Adrenal gland (tissue), 12 donors: ENCODE results near the gene COL5A1. TPM values are rescaled to one million over a fixed set of nuclear protein-coding genes. Genes with fewer than 3 reads are reported as not detected.

Experiments
- DNase-seq, 7 donors: peaks; one replicate each; pipeline ENCODE4 v3.0.0-alpha.2; 2019 to 2020
- H3K27ac ChIP-seq, 5 donors: fragments of 200-600 bp; sonication (generic) in 4 of 5; 1 replicate in 3 of 5; 2 replicates in 2 of 5; pipeline versions ENCODE4 v1.5.1 to v1.8.0; 2016 to 2020; ENCODE audit warnings: mild to moderate bottlenecking in 1 of 5
- H3K27me3 ChIP-seq: fragments of 200-600 bp; 2 replicates; pipeline ENCODE4 v1.8.0; 2021
- H3K36me3 ChIP-seq, 2 donors: fragments of 200-600 bp; replicated peaks in 1 of 2; 1 replicate in 1 of 2; 2 replicates in 1 of 2; pipeline versions ENCODE4 v1.5.1 to v1.8.0; 2018 to 2022
- H3K4me1 ChIP-seq, 2 donors: fragments of 200-600 bp; replicated peaks in 1 of 2; 1 replicate in 1 of 2; 2 replicates in 1 of 2; pipeline versions ENCODE4 v1.5.1 to v1.8.0; 2018 to 2021
- H3K4me3 ChIP-seq, 4 donors: fragments of 200-600 bp; sonication (generic) in 3 of 4; one replicate each; pipeline ENCODE4 v1.5.1; 2016 to 2018
- H3K9me3 ChIP-seq, 3 donors: fragments of 200-600 bp; sonication (generic) in 1 of 3; replicated peaks in 1 of 3; 1 replicate in 2 of 3; 2 replicates in 1 of 3; pipeline versions ENCODE4 v1.5.1 to v1.8.0; 2016 to 2021
- POLR2A ChIP-seq, 2 donors: fragments of 450-650 bp; IDR thresholded peaks; one replicate each; pipeline ENCODE4 v1.6.1; 2017; ENCODE audit warnings: antibody characterized with exemption in 2 of 2, mild to moderate bottlenecking in 2 of 2, moderate library complexity in 1 of 2
- WGBS, 4 donors: extraction: QIAGEN DNeasy Blood & Tissue Kit in 2 of 4; methylation state at CpG; one replicate each; pipeline versions ENCODE4 v1.1.5 to v1.1.7; 2013 to 2017; 5-methylcytosine and 5-hydroxymethylcytosine counted together
- intact Hi-C, 2 donors: fragments of 100-400 bp; cut with DNase I; formaldehyde crosslinking; loops; one replicate each; pipeline versions ENCODE4 v1.14.1 to v1.15.0; 2022 to 2023
- polyA plus RNA-seq, 3 donors: library from polyadenylated mRNA; stranded (reverse); fragments of 200-250 nt in 2 of 3; fragments of 350-450 nt in 1 of 3; fragmentation: Illumina TruSeq in 1 of 3; extraction: RNeasy Lipid Tissue Mini Kit (QIAGEN cat#74804) in 1 of 3; gene quantifications; one replicate each; pipeline ENCODE4 v1.2.3, GENCODE V29; 2013 to 2014
- total RNA-seq, 9 donors: library from RNA; depleted of rRNA in 4 of 9; stranded (reverse); fragments of >200 nt in 4 of 9; fragments of 120-200 nt in 1 of 9; fragmentation: NEBNext Ultra II Directional in 1 of 9; extraction: Animal tissue kit (Norgen Biotek cat#: 25700) in 1 of 9; gene quantifications; one replicate each; pipeline versions ENCODE4 v1.1.0 to v1.2.4, GENCODE V29; 2013 to 2023
- TF ChIP-seq, protein P1 (sequence below), 6 experiments: fragments of 450-650 bp in 4 of 6; fragments of 200-600 bp in 2 of 6; sonication (generic) in 1 of 6; IDR thresholded peaks; 1 replicate in 5 of 6; 2 replicates in 1 of 6; pipeline versions ENCODE4 v1.5.1 to v1.8.0; 2016 to 2021; ENCODE audit warnings: antibody characterized with exemption in 6 of 6, mild to moderate bottlenecking in 2 of 6, moderate library complexity in 1 of 6
- donor health status: healthy with polysubstance abuse.
- donor health status: Bipolar disorder and iron deficiency.
- donor health status: DM: yes; HTN: yes; CAD: no.
- donor health status: DM: no; HTN: no; CAD: no.
- donor health status: DM: no; HTN: no; CAD: no.
- donor health status: DM: yes; HTN: yes; CAD: no.

The COL5A1 gene
- total and polyA plus RNA-seq, 12 donors: 3.5 to 45.5 (median 29.3) TPM

DNA sequence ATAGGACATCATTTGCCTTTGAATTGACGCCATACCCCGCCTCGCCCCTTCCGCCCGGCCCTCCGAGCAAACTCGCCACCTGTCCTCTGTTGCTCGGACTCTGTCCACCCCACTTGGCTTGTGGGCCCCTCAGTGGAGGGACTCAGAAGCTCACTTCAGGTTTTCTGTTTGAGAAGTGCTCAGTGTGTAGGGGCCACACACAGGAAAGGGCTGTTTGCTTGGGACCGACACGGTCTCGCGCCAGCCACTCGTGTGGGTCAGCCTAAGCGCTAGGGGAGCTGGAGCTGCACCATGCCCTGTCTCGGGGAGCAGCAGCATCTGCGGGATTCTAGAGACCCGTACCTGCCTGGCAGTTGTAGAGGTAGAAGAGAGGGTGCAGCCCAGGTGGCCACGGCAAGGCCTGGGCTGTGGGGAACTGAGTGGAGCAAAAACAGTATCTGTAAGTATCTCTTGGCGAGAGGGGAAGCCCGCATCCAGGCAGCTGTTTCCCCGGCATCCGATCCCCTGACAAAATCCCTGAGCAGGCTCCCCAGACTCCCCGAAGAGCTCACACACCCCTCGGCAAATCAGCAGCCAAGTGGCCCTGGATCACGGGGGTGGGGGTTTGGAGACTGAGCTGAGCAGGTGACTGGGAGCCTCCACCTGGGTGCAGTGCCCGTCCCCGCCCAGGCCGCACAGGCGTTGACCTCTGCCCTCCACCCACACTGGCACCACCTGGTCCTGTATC, 52.2 kb downstream of the COL5A1 start:
- H3K36me3 ChIP-seq: no peaks in the 10 kb centered on the region
- intact Hi-C loops: loop anchor here in 1 of 2 donors (10.0 kb wide), 1 partner anchor 651 kb away; no protein-coding TSS in a partner anchor
- DNase-seq: no peak
- no peaks in the 10 kb centered on the region for H3K9me3 ChIP-seq
- peaks cover 0 to 5% of the 10 kb centered on the region in 2 donors for H3K4me1 ChIP-seq
- no peak for TF ChIP-seq POLR2A (IDR thresholded peaks at IDR 0.05)
- TF ChIP-seq, protein P1, sequence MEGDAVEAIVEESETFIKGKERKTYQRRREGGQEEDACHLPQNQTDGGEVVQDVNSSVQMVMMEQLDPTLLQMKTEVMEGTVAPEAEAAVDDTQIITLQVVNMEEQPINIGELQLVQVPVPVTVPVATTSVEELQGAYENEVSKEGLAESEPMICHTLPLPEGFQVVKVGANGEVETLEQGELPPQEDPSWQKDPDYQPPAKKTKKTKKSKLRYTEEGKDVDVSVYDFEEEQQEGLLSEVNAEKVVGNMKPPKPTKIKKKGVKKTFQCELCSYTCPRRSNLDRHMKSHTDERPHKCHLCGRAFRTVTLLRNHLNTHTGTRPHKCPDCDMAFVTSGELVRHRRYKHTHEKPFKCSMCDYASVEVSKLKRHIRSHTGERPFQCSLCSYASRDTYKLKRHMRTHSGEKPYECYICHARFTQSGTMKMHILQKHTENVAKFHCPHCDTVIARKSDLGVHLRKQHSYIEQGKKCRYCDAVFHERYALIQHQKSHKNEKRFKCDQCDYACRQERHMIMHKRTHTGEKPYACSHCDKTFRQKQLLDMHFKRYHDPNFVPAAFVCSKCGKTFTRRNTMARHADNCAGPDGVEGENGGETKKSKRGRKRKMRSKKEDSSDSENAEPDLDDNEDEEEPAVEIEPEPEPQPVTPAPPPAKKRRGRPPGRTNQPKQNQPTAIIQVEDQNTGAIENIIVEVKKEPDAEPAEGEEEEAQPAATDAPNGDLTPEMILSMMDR (IDR thresholded peaks at IDR 0.05): no peak
- no peaks in the 10 kb centered on the region for H3K27me3 ChIP-seq
- no peak overlapping the region for H3K27ac ChIP-seq
- 90 to 93% (median 91%) methylated on average over 24 to 29 of the region's 29 CpGs for WGBS, 4 donors
- no peak overlapping the region for H3K4me3 ChIP-seq

- Histone ChIP-seq H3K9me3 (no peaks in the 10 kb centered on the region), H3K4me1 (peaks cover 0 to 5% of the 10 kb centered on the region in 2 donors), H3K36me3 (no peaks in the 10 kb centered on the region), H3K27ac (no peak overlapping the region), H3K4me3 (no peak overlapping the region), H3K27me3 (no peaks in the 10 kb centered on the region)
- WGBS, 4 donors: 78 to 95% (median 94%) methylated on average over 4 to 6 of the region's 6 CpGs
- TF ChIP-seq POLR2A (IDR thresholded peaks at IDR 0.05): no peak
- TF ChIP-seq, protein P1 (IDR thresholded peaks at IDR 0.05): no peak
- no peak for DNase-seq
- intact Hi-C loops: loop anchor here in 1 of 2 donors (10.0 kb wide), 1 partner anchor 650 kb away; no protein-coding TSS in a partner anchor
Observed at GRCh38 chr9:134694368-134694665, 52.7 kb downstream of the COL5A1 start.

- Histone ChIP-seq H3K36me3 (no peaks in the 10 kb centered on the region), H3K27me3 (no peaks in the 10 kb centered on the region), H3K4me3 (no peak overlapping the region), H3K27ac (no peak overlapping the region), H3K9me3 (no peaks in the 10 kb centered on the region), H3K4me1 (peaks cover 0 to 5% of the 10 kb centered on the region in 2 donors)
- DNase-seq: no peak
- intact Hi-C loops: loop anchor here (5.0 to 10.0 kb wide), 3 partner anchors 43 to 650 kb away; no protein-coding TSS in a partner anchor
- WGBS, 4 donors: 87 to 98% (median 92%) methylated on average over 4 to 12 of the region's 12 CpGs
- no peak for TF ChIP-seq POLR2A (IDR thresholded peaks at IDR 0.05)
- TF ChIP-seq, protein P1 (IDR thresholded peaks at IDR 0.05): no peak
Observed at GRCh38 chr9:134694714-134695113, 53.1 kb downstream of the COL5A1 start.

DNA sequence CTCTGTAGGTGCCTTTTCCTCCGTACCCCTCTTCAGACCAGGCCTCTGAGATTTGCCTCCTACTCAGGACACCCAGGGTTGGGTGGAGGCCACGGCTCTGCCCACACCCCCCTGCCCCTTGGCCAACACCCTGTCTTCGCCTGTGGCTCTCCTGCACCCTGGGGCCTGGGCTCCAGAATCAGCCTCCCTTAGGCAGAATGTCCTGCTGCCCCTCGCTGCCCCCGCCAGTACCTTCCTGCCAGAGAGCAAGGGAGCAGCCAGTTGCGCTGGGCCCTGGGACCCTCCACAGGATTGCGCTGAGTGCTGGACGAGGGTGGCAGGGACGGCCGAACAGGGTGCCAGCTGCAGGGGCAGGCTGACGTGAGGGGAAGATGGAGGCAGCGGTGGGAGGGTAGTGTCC, 53.5 kb downstream of the COL5A1 start:
- Histone ChIP-seq H3K27ac (no peak overlapping the region), H3K27me3 (no peaks in the 10 kb centered on the region), H3K4me3 (no peak overlapping the region), H3K36me3 (no peaks in the 10 kb centered on the region), H3K9me3 (no peaks in the 10 kb centered on the region), H3K4me1 (peaks cover 0 to 5% of the 10 kb centered on the region in 2 donors)
- TF ChIP-seq POLR2A (IDR thresholded peaks at IDR 0.05): no peak
- TF ChIP-seq, protein P1 (IDR thresholded peaks at IDR 0.05): no peak
- no peak for DNase-seq
- intact Hi-C loops: loop anchor here (5.0 to 10.0 kb wide), 3 partner anchors 42 to 650 kb away; no protein-coding TSS in a partner anchor
- 86 to 95% (median 91%) methylated on average over 7 to 12 of the region's 12 CpGs for WGBS, 4 donors
